ENCODE measurements around the gene NDUFAF5. TPM values are rescaled to one million over a fixed set of nuclear protein-coding genes. Genes with fewer than 3 reads are reported as not detected.

The NDUFAF5 gene
- polyA plus RNA-seq, 3 donors, result 5.9 to 15.2 (median 7.8) TPM

DNA sequence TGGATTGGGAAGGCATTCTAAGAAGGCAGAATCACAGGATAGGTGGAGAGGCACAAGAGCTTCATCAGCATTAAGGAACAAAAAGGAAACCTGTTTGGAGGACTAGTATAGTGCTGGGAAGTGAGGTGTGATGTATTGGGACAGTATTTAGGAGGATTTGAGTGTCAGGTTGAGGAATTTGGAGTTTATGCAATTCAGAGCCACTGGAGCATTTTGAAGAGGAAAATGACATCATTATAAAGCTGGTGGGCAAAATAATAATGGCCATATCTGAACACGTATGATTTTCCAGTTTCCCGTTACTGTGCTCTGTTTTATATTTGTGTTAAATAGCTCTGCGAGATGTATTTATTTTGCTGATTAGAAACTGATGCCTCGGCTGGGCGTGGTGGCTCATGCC, 14.2 kb downstream of the NDUFAF5 start:
- Histone ChIP-seq H2AFZ (ENCODE audit: insufficient read depth, low read depth, low read length, poor library complexity, severe bottlenecking) (no peak overlapping the region), H3K4me2 (replicated peaks; ENCODE audit: extremely low read depth, low read length, poor library complexity, severe bottlenecking) (no peak overlapping the region), H3K9me3 (replicated peaks in 1 of 2; ENCODE audit: control insufficient read depth in 1 of 2, insufficient read depth in 1 of 2, low read length in 2 of 2) (no peaks in the 10 kb centered on the region), H3K4me1 (ENCODE audit: control insufficient read depth in 1 of 2, insufficient read depth in 2 of 2, low read length in 2 of 2) (no peaks in the 10 kb centered on the region), H3K4me3 (replicated peaks in 1 of 3; ENCODE audit: low read depth in 2 of 3, low read length in 3 of 3) (no peak overlapping the region), H3K36me3 (replicated peaks in 1 of 2; ENCODE audit: control insufficient read depth in 1 of 2, insufficient read depth in 2 of 2, low read length in 2 of 2) (peaks cover 86 to 99% of the 10 kb centered on the region in 2 donors), H4K20me1 (ENCODE audit: insufficient read depth, low read length) (no peaks in the 10 kb centered on the region), H3K9ac (ENCODE audit: insufficient read depth, low read length, poor library complexity, severe bottlenecking) (no peak overlapping the region), H3K27ac (ENCODE audit: low read depth in 1 of 2, low read length in 2 of 2) (no peak overlapping the region), H3K27me3 (ENCODE audit: control insufficient read depth in 2 of 2, insufficient read depth in 2 of 2, low read length in 2 of 2) (no peaks in the 10 kb centered on the region), H3K79me2 (ENCODE audit: insufficient read depth, low read length) (no peaks in the 10 kb centered on the region)
- TF ChIP-seq, protein P1, sequence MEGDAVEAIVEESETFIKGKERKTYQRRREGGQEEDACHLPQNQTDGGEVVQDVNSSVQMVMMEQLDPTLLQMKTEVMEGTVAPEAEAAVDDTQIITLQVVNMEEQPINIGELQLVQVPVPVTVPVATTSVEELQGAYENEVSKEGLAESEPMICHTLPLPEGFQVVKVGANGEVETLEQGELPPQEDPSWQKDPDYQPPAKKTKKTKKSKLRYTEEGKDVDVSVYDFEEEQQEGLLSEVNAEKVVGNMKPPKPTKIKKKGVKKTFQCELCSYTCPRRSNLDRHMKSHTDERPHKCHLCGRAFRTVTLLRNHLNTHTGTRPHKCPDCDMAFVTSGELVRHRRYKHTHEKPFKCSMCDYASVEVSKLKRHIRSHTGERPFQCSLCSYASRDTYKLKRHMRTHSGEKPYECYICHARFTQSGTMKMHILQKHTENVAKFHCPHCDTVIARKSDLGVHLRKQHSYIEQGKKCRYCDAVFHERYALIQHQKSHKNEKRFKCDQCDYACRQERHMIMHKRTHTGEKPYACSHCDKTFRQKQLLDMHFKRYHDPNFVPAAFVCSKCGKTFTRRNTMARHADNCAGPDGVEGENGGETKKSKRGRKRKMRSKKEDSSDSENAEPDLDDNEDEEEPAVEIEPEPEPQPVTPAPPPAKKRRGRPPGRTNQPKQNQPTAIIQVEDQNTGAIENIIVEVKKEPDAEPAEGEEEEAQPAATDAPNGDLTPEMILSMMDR (IDR thresholded peaks at IDR 0.05), result no peak
- no peak for DNase-seq
- Mint-ChIP-seq H3K36me3 (peaks cover 81 to 91% of the 10 kb centered on the region in 2 donors), H3K4me3 (no peak overlapping the region), H3K4me1 (no peaks in the 10 kb centered on the region), H3K27me3 (ENCODE audit: low read depth in 3 of 3) (peaks cover 0 to 1% (median 0%) of the 10 kb centered on the region in 3 donors), H3K9me3 (peaks cover 0 to 2% (median 0%) of the 10 kb centered on the region in 7 donors), H3K27ac (peak overlapping the region in 1 of 7 donors; percentile 61)
- intact Hi-C loops (cut with micrococcal nuclease), result no loop called here
- 100% methylated on average over 4 of the region's 5 CpGs for WGBS (ENCODE audit: insufficient coverage)

DNA sequence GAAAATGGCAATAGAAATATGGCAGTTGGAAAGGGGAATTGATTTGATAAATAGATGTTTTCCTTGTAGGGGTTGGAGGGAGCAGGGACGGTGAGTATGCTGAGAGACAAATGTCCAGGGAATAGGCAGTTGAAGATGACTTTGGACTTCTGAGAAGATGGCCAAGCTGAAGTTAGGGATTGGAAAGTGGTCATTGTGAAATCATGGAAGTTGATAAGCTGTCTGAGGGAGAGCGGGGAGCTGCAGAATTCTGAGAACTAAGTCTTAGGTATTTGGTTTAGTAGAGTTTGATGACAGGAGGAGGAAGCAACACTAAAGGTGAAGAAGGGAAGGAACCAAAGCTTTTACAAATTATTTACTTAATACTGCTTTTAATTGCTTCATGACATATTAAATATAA, 15.1 kb downstream of the NDUFAF5 start:
- Histone ChIP-seq H3K9ac (ENCODE audit: insufficient read depth, low read length, poor library complexity, severe bottlenecking) (no peak overlapping the region), H3K4me1 (ENCODE audit: control insufficient read depth in 1 of 2, insufficient read depth in 2 of 2, low read length in 2 of 2) (no peaks in the 10 kb centered on the region), H3K4me3 (replicated peaks in 1 of 3; ENCODE audit: low read depth in 2 of 3, low read length in 3 of 3) (no peak overlapping the region), H3K79me2 (ENCODE audit: insufficient read depth, low read length) (no peaks in the 10 kb centered on the region), H3K9me3 (replicated peaks in 1 of 2; ENCODE audit: control insufficient read depth in 1 of 2, insufficient read depth in 1 of 2, low read length in 2 of 2) (no peaks in the 10 kb centered on the region), H3K27ac (ENCODE audit: low read depth in 1 of 2, low read length in 2 of 2) (no peak overlapping the region), H4K20me1 (ENCODE audit: insufficient read depth, low read length) (no peaks in the 10 kb centered on the region), H2AFZ (ENCODE audit: insufficient read depth, low read depth, low read length, poor library complexity, severe bottlenecking) (no peak overlapping the region), H3K27me3 (ENCODE audit: control insufficient read depth in 2 of 2, insufficient read depth in 2 of 2, low read length in 2 of 2) (no peaks in the 10 kb centered on the region), H3K4me2 (replicated peaks; ENCODE audit: extremely low read depth, low read length, poor library complexity, severe bottlenecking) (no peak overlapping the region), H3K36me3 (replicated peaks in 1 of 2; ENCODE audit: control insufficient read depth in 1 of 2, insufficient read depth in 2 of 2, low read length in 2 of 2) (peaks cover 86 to 99% of the 10 kb centered on the region in 2 donors)
- no peaks in the 10 kb centered on the region for H3K4me1 Mint-ChIP-seq
- peaks cover 0 to 2% (median 0%) of the 10 kb centered on the region in 7 donors for H3K9me3 Mint-ChIP-seq
- WGBS (ENCODE audit: insufficient coverage), result 100% methylated on average over 2 of the region's 2 CpGs
- no peak for DNase-seq
- H3K4me3 Mint-ChIP-seq, result no peak overlapping the region
- H3K27ac Mint-ChIP-seq, result no peak overlapping the region
- intact Hi-C loops (cut with micrococcal nuclease), result no loop called here
- TF ChIP-seq, protein P1 (IDR thresholded peaks at IDR 0.05), result no peak
- H3K36me3 Mint-ChIP-seq, result peaks cover 80 to 90% of the 10 kb centered on the region in 2 donors
- no peaks in the 10 kb centered on the region for H3K27me3 Mint-ChIP-seq (ENCODE audit: low read depth in 3 of 3)
